ENCODE measurements around the gene PLA2G4F. TPM values are rescaled to one million over a fixed set of nuclear protein-coding genes. Genes with fewer than 3 reads are reported as not detected.
A peak's percentile ranks its signal among the peaks of the same experiment; 100 is the strongest.

PLA2G4F gene
- total RNA-seq, 1 donor from 2014 or later: 34.9 TPM

DNA sequence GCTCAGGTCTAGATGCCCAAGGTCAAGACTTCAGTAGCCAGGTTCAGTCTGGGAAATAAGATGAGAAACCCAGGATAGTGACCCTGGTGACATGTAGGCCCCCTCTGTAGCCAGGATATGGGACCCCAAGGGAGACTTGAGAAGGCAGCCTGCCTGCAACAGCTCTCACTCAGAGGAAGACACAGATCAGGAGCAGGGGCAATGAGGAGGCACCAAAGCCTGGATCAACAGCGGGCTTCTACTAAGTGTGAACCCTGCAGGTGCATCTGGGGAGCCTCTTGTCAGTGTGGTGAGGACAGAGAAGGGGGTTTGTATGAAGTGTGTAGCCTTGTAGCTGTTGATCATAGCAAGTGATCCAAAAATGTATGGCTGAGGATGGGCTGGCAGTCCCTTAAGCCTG lies 25.4 kb downstream of the PLA2G4F start:
- ATAC-seq: no peak

DNA sequence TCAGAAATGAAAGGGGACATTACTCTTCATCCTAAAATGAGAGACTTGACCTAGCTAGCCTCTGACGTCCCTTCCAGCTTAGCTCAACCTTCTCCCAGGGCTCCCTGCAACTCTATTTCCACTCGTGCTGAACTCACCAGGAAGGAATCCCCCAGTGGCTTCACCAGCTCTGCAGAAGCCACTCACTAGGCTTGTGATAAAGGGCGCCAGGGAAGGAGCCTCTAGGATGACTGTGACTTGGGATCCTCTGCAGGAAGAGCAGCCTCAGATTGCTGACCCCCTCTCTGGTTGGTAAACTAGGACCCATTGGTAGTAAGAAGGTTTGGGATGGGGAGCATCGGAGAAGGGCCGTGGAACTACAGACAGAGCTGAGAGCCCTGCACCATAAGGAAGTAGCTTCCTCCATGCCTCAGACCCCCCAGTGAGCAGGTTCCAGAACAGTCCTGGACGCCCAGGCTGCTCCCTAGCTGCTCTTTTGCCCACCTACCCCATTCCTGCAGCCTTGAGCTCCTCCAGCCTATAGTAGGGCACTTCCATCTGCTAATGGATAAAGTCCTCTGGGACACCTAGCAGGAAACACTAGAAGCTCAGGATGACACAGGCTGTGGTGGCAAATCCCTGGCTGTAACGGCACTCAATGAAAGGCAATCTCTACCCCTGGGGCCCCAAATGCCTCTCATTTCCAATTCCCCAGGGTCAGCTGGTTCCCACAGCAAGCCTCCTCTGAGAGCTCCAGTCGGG lies 26.0 kb downstream of the PLA2G4F start:
- no peak for ATAC-seq

GRCh38 chr15:42129364-42129763 lies 27.1 kb downstream of the PLA2G4F start:
- no peak for ATAC-seq

GRCh38 chr15:42128476-42128875 lies 28.0 kb downstream of the PLA2G4F start:
- no peak for ATAC-seq

DNA sequence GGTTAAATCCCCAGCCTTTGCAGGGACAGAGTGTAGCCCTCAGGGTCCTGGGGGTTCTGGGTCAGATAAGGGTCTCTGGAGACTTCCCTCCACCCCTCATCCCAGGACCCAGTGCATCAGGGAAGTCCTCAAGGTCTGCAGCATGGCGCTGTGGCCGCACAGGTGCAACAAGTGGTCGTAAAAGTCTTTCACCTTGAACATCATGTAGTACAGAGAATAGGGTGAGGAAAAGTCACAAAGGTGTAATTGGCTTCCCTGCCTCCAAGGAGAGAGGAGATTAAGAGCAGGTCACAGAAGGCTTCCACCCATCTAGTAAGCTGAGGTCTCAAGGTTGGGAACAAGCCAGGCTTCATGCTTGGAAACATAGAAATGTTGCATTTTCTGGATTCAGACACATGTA lies 32.9 kb downstream of the PLA2G4F start:
- ATAC-seq: no peak

DNA sequence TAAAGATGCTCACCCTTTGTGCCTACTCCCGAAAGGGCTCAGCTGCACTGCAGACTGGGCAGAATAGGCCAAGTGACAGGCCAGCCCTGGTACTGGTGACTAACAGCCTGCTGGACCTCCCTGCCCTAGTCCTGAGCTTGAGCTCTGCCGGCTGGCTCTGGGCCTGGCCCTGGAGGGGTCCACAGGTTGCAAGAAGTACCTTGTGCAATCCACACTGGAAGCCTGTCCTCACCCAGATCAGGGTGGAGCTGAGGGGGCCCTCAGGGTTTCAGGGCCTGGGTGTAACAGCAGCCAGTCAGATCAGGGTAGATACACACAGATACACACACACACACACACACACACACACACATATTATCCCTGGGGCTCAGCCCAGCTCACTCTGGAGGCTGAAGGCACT lies 34.8 kb downstream of the PLA2G4F start:
- peak; percentile 55 for ATAC-seq

DNA sequence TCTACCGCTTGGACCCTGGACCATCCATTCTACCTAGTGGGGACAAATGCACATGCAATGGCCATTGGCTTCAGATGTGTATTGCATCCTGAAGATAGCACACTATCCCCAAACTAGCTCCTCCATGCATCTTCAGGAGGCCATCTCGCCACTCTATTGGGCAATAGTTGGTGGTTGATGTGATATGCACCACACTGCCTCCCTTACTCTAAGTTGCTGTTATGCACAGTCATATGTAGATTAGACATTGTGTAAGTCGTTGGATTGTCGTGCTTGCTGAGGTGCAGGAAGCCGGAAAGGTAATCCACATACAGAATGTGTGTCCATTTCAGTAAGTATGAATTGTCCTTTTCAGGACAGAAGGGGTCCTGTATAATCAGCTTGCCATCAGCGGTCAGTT lies 35.4 kb downstream of the PLA2G4F start:
- ATAC-seq: no peak

DNA sequence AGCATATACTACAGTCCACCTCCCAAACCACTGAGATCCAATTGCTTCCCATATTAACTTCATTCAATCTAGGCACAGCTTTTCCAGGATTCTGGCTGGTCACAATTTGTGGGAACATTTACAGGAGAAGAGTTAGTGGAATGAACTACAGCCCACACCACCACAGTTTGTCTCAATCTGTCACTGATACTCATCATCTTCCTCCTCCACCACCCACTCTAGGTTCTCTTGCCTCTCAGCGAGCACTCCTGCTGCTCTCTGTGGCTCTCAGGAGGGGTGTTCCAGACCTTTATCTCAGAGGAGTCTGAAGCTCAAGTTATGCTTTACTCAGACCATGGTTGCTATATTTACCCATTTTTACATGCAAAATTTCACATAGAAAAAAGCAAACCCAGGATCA lies 36.2 kb downstream of the PLA2G4F start:
- no peak for ATAC-seq

GRCh38 chr15:42119446-42119760 lies 37.0 kb downstream of the PLA2G4F start:
- peak; percentile 3 for ATAC-seq

DNA sequence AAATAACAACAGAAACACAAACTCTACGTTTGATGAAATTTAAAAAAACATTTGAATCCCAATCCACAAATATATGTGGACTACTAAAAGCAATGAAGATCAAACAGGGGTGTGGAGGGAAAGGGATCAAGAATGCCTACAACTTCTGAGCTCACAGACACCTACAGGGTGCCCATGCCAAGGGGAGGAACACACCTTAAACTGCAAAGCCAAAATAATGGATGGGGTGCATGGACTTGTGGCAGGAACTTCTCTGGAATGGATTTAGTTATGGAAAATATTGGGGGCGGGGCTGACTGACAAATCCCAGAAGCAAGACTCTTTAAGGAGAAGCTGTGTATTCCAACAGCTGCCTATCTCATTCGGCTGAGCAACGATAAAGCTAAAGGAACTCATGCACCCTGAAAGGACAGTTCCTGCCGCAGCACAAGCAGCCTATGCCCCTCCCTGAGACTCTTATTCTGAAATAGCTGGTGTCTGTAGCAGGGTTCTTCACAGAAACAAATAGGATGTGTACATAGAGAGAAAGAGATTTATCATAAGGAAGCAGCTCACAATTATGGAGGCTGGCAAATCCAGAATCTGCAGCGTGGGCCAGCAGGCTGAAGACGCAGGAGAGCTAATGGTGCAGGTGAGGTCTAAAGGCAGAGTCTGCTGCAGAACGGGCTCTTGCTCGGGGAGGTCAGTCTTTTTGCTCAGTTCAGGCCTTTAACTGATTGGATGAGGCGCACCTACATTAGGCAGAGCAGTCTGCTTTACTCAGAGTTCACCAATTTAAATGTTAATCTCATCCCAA lies 37.6 kb downstream of the PLA2G4F start:
- peak; percentile 79 for ATAC-seq

DNA sequence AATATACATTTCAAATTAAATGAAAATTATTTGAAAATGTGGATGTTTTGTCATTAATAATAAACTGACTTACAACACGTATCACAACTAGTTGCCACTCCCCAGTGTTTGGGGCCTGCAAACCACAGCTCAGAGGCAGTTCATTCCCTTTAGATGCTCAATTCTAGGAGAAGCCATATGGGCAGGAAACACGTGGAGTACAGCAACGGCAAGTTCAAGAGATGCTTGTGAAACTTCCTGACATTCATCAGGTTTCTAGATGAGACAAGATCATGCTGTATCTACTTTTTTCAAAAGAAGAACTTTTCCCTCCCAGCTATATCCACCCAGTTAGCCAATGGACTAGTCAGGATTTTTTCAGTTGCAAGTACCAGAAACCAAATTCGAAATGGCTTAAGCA lies 44.5 kb downstream of the PLA2G4F start:
- no peak for ATAC-seq

- ATAC-seq: peak; percentile 72
These were observed 46.1 kb downstream of the PLA2G4F start for GRCh38 chr15:42110367-42110766.

GRCh38 chr15:42108806-42109205 lies 47.6 kb downstream of the PLA2G4F start:
- no peak for ATAC-seq

DNA sequence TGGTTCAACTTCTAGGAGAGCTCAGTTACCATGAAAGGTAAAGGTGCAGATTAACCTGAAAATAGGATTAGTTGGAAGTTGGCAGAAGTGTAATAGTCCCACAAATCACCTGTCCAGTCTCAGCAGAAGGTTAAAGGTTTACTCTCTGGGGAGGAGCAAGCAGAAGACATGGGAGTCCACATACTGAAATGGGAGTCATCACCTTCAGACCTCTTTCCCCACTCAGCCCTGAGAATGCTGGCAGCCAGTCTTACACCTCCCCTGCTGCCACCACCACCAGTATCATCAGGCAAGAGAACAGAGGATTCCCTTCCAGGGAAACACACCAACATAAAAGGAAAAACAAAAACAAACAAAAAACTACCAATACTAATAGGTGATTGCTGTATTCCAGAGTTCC lies 48.2 kb downstream of the PLA2G4F start:
- no peak for ATAC-seq

DNA sequence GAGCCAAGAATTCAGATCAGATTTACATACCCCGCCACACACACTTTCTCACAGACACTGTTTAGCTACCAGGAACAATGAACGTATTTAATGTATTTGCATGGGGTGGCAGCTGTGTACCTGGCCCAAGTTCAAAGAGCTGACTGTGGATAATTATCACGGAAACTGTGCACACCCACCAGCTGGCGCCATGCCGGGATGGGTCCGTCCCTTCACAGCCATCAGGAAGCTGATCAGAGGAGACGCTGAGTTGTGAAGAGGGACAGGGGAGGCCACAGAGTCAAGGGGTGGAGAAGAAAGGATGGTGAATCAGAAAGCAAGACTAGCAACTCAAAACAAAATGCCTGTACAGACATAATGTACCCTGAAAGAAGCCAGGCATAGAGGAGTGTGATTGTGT lies 49.0 kb downstream of the PLA2G4F start:
- ATAC-seq: peak; percentile 78

GRCh38 chr15:42106288-42106687 lies 50.1 kb downstream of the PLA2G4F start:
- ATAC-seq: no peak

DNA sequence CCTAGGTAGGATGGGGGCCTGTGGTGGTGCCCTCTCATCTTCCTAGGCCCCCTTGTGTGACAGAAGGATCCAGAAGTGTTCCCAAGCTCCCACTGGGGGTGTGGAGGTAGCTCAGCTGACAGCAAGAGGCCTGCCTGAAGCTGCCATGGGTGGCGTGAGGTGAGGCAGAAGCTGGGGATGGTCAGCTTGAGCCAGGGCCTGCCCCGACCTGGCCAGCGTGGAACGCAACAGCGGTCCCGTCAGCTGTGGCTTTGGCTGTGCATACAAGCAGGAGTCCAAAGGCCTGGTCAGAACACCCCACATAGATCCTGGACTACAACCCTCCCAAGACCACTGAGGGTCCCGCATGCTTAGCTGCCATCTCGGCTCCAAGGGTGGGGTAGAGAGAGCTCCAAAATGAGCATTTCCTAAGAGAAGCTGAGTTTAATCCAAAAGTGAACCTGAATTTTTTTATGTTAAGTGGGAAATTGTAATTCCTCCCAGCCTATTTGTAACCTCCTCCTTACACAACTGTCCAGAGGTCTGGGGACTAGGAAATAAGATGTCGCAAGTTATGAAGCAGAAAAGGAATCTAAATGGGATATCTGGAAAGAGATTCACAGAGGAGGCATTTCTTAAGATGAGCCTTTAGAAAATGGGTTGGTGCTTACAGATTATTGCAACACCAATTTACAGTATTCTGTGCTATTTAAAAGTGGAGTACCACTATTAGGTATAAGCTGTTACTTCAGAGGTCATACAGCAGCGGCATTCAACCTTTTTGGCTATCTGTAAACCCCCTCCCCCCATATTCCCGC lies 52.1 kb downstream of the PLA2G4F start:
- no peak for ATAC-seq

DNA sequence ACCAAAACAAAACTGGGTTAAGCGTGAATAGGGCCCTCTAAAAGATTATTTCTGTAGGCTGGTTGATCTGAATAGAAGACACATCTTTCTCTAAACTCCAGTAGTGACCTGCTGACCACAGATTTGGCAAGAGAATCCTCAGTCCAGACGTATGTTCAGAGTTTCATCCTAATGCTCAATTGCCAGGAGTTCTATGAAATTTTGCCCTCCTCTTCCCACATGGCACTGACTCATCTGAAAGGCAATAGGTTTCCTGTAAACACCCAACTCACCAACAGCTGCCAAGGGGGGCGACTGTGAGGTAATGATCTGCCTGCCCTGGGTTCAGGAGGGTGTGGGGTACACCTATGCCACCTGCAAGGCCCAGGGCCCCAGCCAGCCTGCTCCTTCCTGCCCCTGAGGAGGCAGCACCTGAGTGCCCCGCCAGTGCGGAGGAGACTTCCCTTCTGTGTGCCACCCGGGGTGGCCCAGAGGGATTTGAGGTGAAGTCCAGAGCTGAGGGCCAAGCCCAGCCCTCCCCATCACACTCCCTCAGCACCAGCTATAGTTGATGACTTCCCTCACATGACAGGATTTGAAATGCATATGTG lies 53.7 kb downstream of the PLA2G4F start:
- no peak for ATAC-seq

- no peak for ATAC-seq
These were observed 54.6 kb downstream of the PLA2G4F start for GRCh38 chr15:42101861-42102260.

- ATAC-seq: peak; percentile 91
These were observed 56.2 kb downstream of the PLA2G4F start for GRCh38 chr15:42100021-42100800.

GRCh38 chr15:42097018-42097417 lies 59.4 kb downstream of the PLA2G4F start:
- ATAC-seq: no peak

DNA sequence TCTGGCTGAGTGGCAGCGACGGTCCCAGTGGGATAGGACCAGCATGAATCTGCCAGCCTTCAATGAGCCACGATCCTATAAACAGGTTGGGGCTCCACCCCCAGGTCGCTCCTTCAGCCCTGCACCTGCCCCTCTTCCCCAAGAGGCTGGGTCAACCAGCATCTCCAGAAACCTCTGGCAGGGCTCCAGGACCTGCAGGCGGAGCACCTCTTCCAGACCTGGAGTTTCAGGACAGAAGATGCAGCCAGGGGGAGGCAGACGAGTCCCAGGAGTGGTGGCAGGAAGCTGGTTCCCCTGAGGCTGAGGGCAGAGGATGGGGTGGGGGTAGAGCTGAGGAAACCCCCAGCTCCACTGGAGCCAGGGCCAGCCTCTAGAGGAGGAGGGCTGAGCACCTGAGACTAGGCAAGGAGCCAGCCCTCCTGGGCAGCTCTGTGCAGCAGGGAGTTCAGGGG lies 61.9 kb downstream of the PLA2G4F start, which contains the start of gene PLA2G4D:
TSS of gene PLA2G4D (minus strand) at position 51 of the 452 bp plus-strand sequence. CDS start 103 bp downstream, outside the sequence.
- ATAC-seq: peak; percentile 73
